GM12865 (cell line): ENCODE data around the gene LAIR2.

ENCODE experiments used
- DNase-seq: peaks from one replicate; pipeline ENCODE4 v3.0.0; 2010; ENCODE audit warnings: low read depth
- H3K4me3 ChIP-seq: 2 replicates; pipeline ENCODE4 v1.5.1; 2011; ENCODE audit warnings: mild to moderate bottlenecking, low read depth, low read length, control low read depth
- CTCF ChIP-seq: IDR thresholded peaks from 2 replicates; pipeline ENCODE4 v1.5.1; 2011; ENCODE audit warnings: low read length, control low read depth, low read depth, inconsistent platforms; ENCODE audit not compliant: insufficient read depth; ENCODE audit errors: missing control alignments

The LAIR2 gene

GRCh38 chr19:54469496-54469934 lies 33.1 kb upstream of the LAIR2 start:
- no peak for DNase-seq
- H3K4me3 ChIP-seq = no peak overlapping the region
- no peak for TF ChIP-seq CTCF

- no peak for DNase-seq
- TF ChIP-seq CTCF = no peak
- no peak overlapping the region for H3K4me3 ChIP-seq
These were observed 32.2 kb upstream of the LAIR2 start for GRCh38 chr19:54470276-54470887.

- no peak for TF ChIP-seq CTCF
- peak overlapping the region; percentile 34 for H3K4me3 ChIP-seq
- no peak for DNase-seq
These were observed 31.4 kb upstream of the LAIR2 start for GRCh38 chr19:54470991-54471782.

- no peak for DNase-seq
- H3K4me3 ChIP-seq = no peak within 1 kb of the TSS
These were observed 29.4 kb upstream of the LAIR2 start, which contains the start of gene CDC42EP5 for GRCh38 chr19:54473071-54473891. CDC42EP5 (minus strand) TSS chr19:54473296; CDS start chr19:54465547, 7,749 bp downstream.

GRCh38 chr19:54473892-54474372 lies 28.7 kb upstream of the LAIR2 start:
- no peak overlapping the region for H3K4me3 ChIP-seq
- TF ChIP-seq CTCF = no peak
- no peak for DNase-seq

More at GRCh38 chr19:54473071-54473891, 29.4 kb upstream of the LAIR2 start, which contains the start of gene CDC42EP5:
- TF ChIP-seq CTCF = no peak

- H3K4me3 ChIP-seq = no peak overlapping the region
- no peak for DNase-seq
- TF ChIP-seq CTCF = no peak
These were observed 26.9 kb upstream of the LAIR2 start for GRCh38 chr19:54475706-54476105.
